ENCODE data around the gene ZDHHC14.

ZDHHC14 gene

GRCh38 chr6:157520596-157521361, 139.8 kb downstream of the ZDHHC14 start:
- H3K9me3 ChIP-seq (ENCODE audit: insufficient read depth, low read length), result no peaks in the 10 kb centered on the region; the same call in 1 of the 2 replicates
- no peak overlapping the region for H3K9ac ChIP-seq (ENCODE audit: insufficient read length, low read depth)
- H3K36me3 ChIP-seq (ENCODE audit: insufficient read depth, insufficient read length, low read length), result no peaks in the 10 kb centered on the region
- no peak for DNase-seq (ENCODE audit: low read depth, low spot score)
- peaks cover 3% of the 10 kb centered on the region for H3K4me1 ChIP-seq (ENCODE audit: insufficient read depth, insufficient read length)
- TF ChIP-seq YY1 (IDR thresholded peaks at IDR 0.05; ENCODE audit: insufficient read depth, insufficient read length) (no peak), SUZ12 (IDR thresholded peaks at IDR 0.05; ENCODE audit: extremely low read depth, insufficient read depth, insufficient read length) (no peak), ZNF274 (IDR thresholded peaks at IDR 0.05; ENCODE audit: low read depth, low read length) (no peak)
- no peaks in the 10 kb centered on the region for H3K27me3 ChIP-seq (ENCODE audit: insufficient read depth, insufficient read length)
- no peak overlapping the region for H3K4me3 ChIP-seq (ENCODE audit: insufficient read length, low read depth)

GRCh38 chr6:157521362-157522335, 140.7 kb downstream of the ZDHHC14 start:
- Histone ChIP-seq H3K4me3 (ENCODE audit: insufficient read length, low read depth) (no peak overlapping the region), H3K9ac (ENCODE audit: insufficient read length, low read depth) (no peak overlapping the region), H3K9me3 (ENCODE audit: insufficient read depth, low read length) (no peaks in the 10 kb centered on the region; the same call in 1 of the 2 replicates), H3K4me1 (ENCODE audit: insufficient read depth, insufficient read length) (peaks cover 3% of the 10 kb centered on the region), H3K27me3 (ENCODE audit: insufficient read depth, insufficient read length) (no peaks in the 10 kb centered on the region), H3K36me3 (ENCODE audit: insufficient read depth, insufficient read length, low read length) (no peaks in the 10 kb centered on the region)
- no peak for DNase-seq (ENCODE audit: low read depth, low spot score)
- TF ChIP-seq ZNF274 (IDR thresholded peaks at IDR 0.05; ENCODE audit: low read depth, low read length), result no peak
- TF ChIP-seq SUZ12 (IDR thresholded peaks at IDR 0.05; ENCODE audit: extremely low read depth, insufficient read depth, insufficient read length), result no peak

DNA sequence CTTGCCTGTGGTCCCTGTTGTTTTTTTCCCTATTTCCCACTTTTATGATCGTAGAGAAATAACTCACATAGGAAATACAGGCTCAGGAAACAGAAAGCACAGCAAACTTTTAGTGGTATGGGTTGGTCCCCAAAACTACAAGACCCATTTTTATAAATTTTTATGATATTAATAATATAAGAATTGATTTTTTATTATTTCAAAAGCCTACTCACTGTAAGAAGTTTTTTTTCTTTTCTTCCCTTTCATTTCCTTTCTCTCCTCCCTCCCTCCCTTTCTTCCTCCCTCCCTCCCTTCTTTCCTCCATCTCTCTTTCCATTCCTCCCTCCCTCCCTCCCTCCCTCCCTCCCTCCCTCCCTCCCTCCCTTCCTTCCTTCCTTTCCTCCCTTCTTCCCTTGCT, 141.5 kb downstream of the ZDHHC14 start:
- Histone ChIP-seq H3K27me3 (ENCODE audit: insufficient read depth, insufficient read length) (no peaks in the 10 kb centered on the region), H3K36me3 (ENCODE audit: insufficient read depth, insufficient read length, low read length) (no peaks in the 10 kb centered on the region), H3K4me1 (ENCODE audit: insufficient read depth, insufficient read length) (peaks cover 3% of the 10 kb centered on the region), H3K9me3 (ENCODE audit: insufficient read depth, low read length) (no peaks in the 10 kb centered on the region; the same call in 1 of the 2 replicates), H3K9ac (ENCODE audit: insufficient read length, low read depth) (no peak overlapping the region), H3K4me3 (ENCODE audit: insufficient read length, low read depth) (no peak overlapping the region)
- TF ChIP-seq ZNF274 (IDR thresholded peaks at IDR 0.05; ENCODE audit: low read depth, low read length) (no peak), YY1 (IDR thresholded peaks at IDR 0.05; ENCODE audit: insufficient read depth, insufficient read length) (no peak), SUZ12 (IDR thresholded peaks at IDR 0.05; ENCODE audit: extremely low read depth, insufficient read depth, insufficient read length) (no peak)
- no peak for DNase-seq (ENCODE audit: low read depth, low spot score)

- Histone ChIP-seq H3K4me1 (ENCODE audit: insufficient read depth, insufficient read length) (no peaks in the 10 kb centered on the region), H3K27me3 (ENCODE audit: insufficient read depth, insufficient read length) (no peaks in the 10 kb centered on the region), H3K9ac (ENCODE audit: insufficient read length, low read depth) (no peak overlapping the region), H3K4me3 (ENCODE audit: insufficient read length, low read depth) (no peak overlapping the region), H3K36me3 (ENCODE audit: insufficient read depth, insufficient read length, low read length) (no peaks in the 10 kb centered on the region), H3K9me3 (ENCODE audit: insufficient read depth, low read length) (no peaks in the 10 kb centered on the region; the same call in 1 of the 2 replicates)
- TF ChIP-seq SUZ12 (IDR thresholded peaks at IDR 0.05; ENCODE audit: extremely low read depth, insufficient read depth, insufficient read length) (no peak), YY1 (IDR thresholded peaks at IDR 0.05; ENCODE audit: insufficient read depth, insufficient read length) (no peak), ZNF274 (IDR thresholded peaks at IDR 0.05; ENCODE audit: low read depth, low read length) (no peak)
- DNase-seq (ENCODE audit: low read depth, low spot score), result no peak
These were observed 143.7 kb downstream of the ZDHHC14 start for GRCh38 chr6:157524735-157525134.

- no peak for TF ChIP-seq YY1 (IDR thresholded peaks at IDR 0.05; ENCODE audit: insufficient read depth, insufficient read length)
- no peak for TF ChIP-seq ZNF274 (IDR thresholded peaks at IDR 0.05; ENCODE audit: low read depth, low read length)
- TF ChIP-seq SUZ12 (IDR thresholded peaks at IDR 0.05; ENCODE audit: extremely low read depth, insufficient read depth, insufficient read length), result no peak
- DNase-seq (ENCODE audit: low read depth, low spot score), result no peak
- no peaks in the 10 kb centered on the region for H3K4me1 ChIP-seq (ENCODE audit: insufficient read depth, insufficient read length)
- H3K4me3 ChIP-seq (ENCODE audit: insufficient read length, low read depth), result no peak overlapping the region
- H3K9me3 ChIP-seq (ENCODE audit: insufficient read depth, low read length), result no peaks in the 10 kb centered on the region; the same call in 1 of the 2 replicates
- H3K27me3 ChIP-seq (ENCODE audit: insufficient read depth, insufficient read length), result no peaks in the 10 kb centered on the region
- no peak overlapping the region for H3K9ac ChIP-seq (ENCODE audit: insufficient read length, low read depth)
- H3K36me3 ChIP-seq (ENCODE audit: insufficient read depth, insufficient read length, low read length), result no peaks in the 10 kb centered on the region
These were observed 144.4 kb downstream of the ZDHHC14 start for GRCh38 chr6:157525292-157525889.

DNA sequence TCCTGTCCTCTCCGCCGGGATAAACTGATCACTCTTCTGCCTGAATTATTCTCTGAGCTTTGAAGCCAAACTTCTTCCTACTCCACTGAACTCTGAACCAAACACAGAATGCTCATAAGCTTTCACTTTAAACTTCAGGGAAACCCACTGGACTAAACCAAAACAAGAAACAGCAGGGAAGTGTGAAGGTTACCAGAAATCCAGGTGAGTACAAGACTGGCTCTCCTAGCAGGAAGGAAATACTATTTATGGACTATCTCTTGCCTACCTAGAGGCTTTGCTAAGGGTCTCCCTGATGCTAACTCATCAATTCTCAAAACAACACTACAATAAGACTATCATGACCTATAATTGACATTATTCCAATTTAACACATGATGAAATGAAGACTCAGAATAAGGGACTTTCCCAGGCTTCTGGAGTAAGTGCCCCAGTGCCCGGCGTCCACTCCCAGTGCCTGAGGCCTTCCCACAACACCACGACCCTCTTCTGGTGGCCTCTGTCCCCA, 145.0 kb downstream of the ZDHHC14 start:
- no peaks in the 10 kb centered on the region for H3K27me3 ChIP-seq (ENCODE audit: insufficient read depth, insufficient read length)
- DNase-seq (ENCODE audit: low read depth, low spot score), result no peak
- H3K9me3 ChIP-seq (ENCODE audit: insufficient read depth, low read length), result no peaks in the 10 kb centered on the region; the same call in 1 of the 2 replicates
- no peaks in the 10 kb centered on the region for H3K36me3 ChIP-seq (ENCODE audit: insufficient read depth, insufficient read length, low read length)
- H3K4me3 ChIP-seq (ENCODE audit: insufficient read length, low read depth), result no peak overlapping the region
- no peak for TF ChIP-seq SUZ12 (IDR thresholded peaks at IDR 0.05; ENCODE audit: extremely low read depth, insufficient read depth, insufficient read length)
- TF ChIP-seq YY1 (IDR thresholded peaks at IDR 0.05; ENCODE audit: insufficient read depth, insufficient read length), result no peak
- TF ChIP-seq ZNF274 (IDR thresholded peaks at IDR 0.05; ENCODE audit: low read depth, low read length), result no peak
- H3K9ac ChIP-seq (ENCODE audit: insufficient read length, low read depth), result no peak overlapping the region
- H3K4me1 ChIP-seq (ENCODE audit: insufficient read depth, insufficient read length), result no peaks in the 10 kb centered on the region
